K562 (cell line): ENCODE data around the gene RIC8B.

Experiments used
- ATF6 ChIP-seq: sonication (generic); formaldehyde crosslinking; IDR thresholded peaks from 2 replicates; pipeline ENCODE4 v1.4.0; 2020; ENCODE audit warnings: mild to moderate bottlenecking, missing genetic modification reagents
- FOXJ2 ChIP-seq: fragments of 200-800 bp; sonication (Bioruptor generic); IDR thresholded peaks from 2 replicates; pipeline ENCODE4 v1.6.1; 2016; ENCODE audit warnings: missing genetic modification characterization, missing compliant biosample characterization
- MTA2 ChIP-seq: fragments of 450-650 bp; IDR thresholded peaks from 2 replicates; pipeline ENCODE4 v1.6.1; 2016; ENCODE audit warnings: low read depth
- POLR2A ChIP-seq: fragments of 450-650 bp; conservative IDR thresholded peaks from 2 replicates; pipeline ENCODE4 v1.6.1; 2016
- TAF7 ChIP-seq: fragments of 450-650 bp; IDR thresholded peaks from 2 replicates; pipeline ENCODE4 v1.6.1; 2016; ENCODE audit warnings: missing genetic modification characterization, missing compliant biosample characterization

- no peak for TF ChIP-seq TAF7 (tag)
- TF ChIP-seq FOXJ2 = no peak
- no peak for TF ChIP-seq ATF6 (CRISPR knock-in tag)
- no peak for TF ChIP-seq POLR2A
- no peak for TF ChIP-seq MTA2
Measured at GRCh38 chr12:106816231-106816630, 41.7 kb downstream of the RIC8B start.
